CD8-positive, alpha-beta memory T cell (primary cell): ENCODE measurements around the gene LGR4. TPM values are rescaled to one million over a fixed set of nuclear protein-coding genes. Genes with fewer than 3 reads are reported as not detected.

ENCODE experiments used
- CTCF ChIA-PET: fragments of 350-600 bp; sonication (Branson Sonifier 250); formaldehyde crosslinking; loops from one replicate; lab custom pipeline; 2021; ENCODE audit warnings: antibody characterized with exemption; lab: Charles Lee
- POLR2A ChIA-PET: fragments of 350-600 bp; sonication (Branson Sonifier 250); formaldehyde crosslinking; loops from one replicate; lab custom pipeline; 2021; ENCODE audit warnings: antibody characterized with exemption; lab: Charles Lee
- DNase-seq, 5 donors: peaks; one replicate each; pipeline versions ENCODE4 v3.0.0 to v3.0.0-alpha.2; 2020 to 2022; ENCODE audit warnings: mixed read lengths in 1 of 5
- H3K27ac ChIP-seq: one replicate; pipeline ENCODE4 v1.7.0; 2013; ENCODE audit warnings: low read depth, mild to moderate bottlenecking, low read length, moderate library complexity
- H3K27me3 ChIP-seq: 2 replicates; pipeline ENCODE4 v1.7.0; 2013; ENCODE audit warnings: low read length, mild to moderate bottlenecking; ENCODE audit not compliant: insufficient read depth, poor library complexity, severe bottlenecking
- H3K36me3 ChIP-seq: 2 replicates; pipeline ENCODE4 v1.7.0; 2013; ENCODE audit warnings: mild to moderate bottlenecking, low read length, moderate library complexity; ENCODE audit not compliant: insufficient read depth
- H3K4me1 ChIP-seq: 2 replicates; pipeline ENCODE4 v1.7.0; 2013; ENCODE audit warnings: mild to moderate bottlenecking, low read length, moderate library complexity; ENCODE audit not compliant: insufficient read depth
- H3K4me3 ChIP-seq: 2 replicates; pipeline ENCODE4 v1.7.0; 2013; ENCODE audit warnings: mild to moderate bottlenecking, low read length
- H3K9me3 ChIP-seq: 2 replicates; pipeline ENCODE4 v1.7.0; 2013; ENCODE audit warnings: mild to moderate bottlenecking, low read length
- H3K27ac Mint-ChIP-seq, 8 donors: one replicate each; pipeline ENCODE4 v1.8.0; 2020 to 2021; ENCODE audit warnings: mixed read lengths in 8 of 8, mild to moderate bottlenecking in 6 of 8, inconsistent platforms in 3 of 8, moderate library complexity in 3 of 8
- H3K27me3 Mint-ChIP-seq, 2 donors: one replicate each; pipeline ENCODE4 v1.8.0; 2020 to 2021; ENCODE audit warnings: mixed read lengths in 2 of 2, mild to moderate bottlenecking in 1 of 2, moderate library complexity in 1 of 2
- H3K36me3 Mint-ChIP-seq, 3 donors: one replicate each; pipeline ENCODE4 v1.8.0; 2020 to 2021; ENCODE audit warnings: mixed read lengths in 3 of 3, inconsistent platforms in 1 of 3, mild to moderate bottlenecking in 1 of 3
- H3K4me1 Mint-ChIP-seq, 3 donors: one replicate each; pipeline ENCODE4 v1.8.0; 2020 to 2021; ENCODE audit warnings: mixed read lengths in 3 of 3, inconsistent platforms in 1 of 3, mild to moderate bottlenecking in 1 of 3
- H3K4me3 Mint-ChIP-seq, 7 donors: one replicate each; pipeline ENCODE4 v1.8.0; 2020 to 2021; ENCODE audit warnings: mixed read lengths in 7 of 7, mild to moderate bottlenecking in 6 of 7, moderate library complexity in 4 of 7, inconsistent platforms in 2 of 7
- H3K9me3 Mint-ChIP-seq, 5 donors: one replicate each; pipeline ENCODE4 v1.8.0; 2020 to 2022; ENCODE audit warnings: mixed read lengths in 5 of 5, mild to moderate bottlenecking in 3 of 5, moderate library complexity in 2 of 5, inconsistent platforms in 1 of 5
- polyA plus RNA-seq: library from polyadenylated mRNA; unstranded; fragments of 300-500 nt; fragmentation: Illumina TruSeq; gene quantifications from one replicate; pipeline ENCODE4 v1.2.3, GENCODE V29; 2021
- total RNA-seq, 2 experiments: library from RNA; stranded (reverse); gene quantifications; one replicate each; pipeline ENCODE4 v1.2.3, GENCODE V29; 2021

The LGR4 gene
- total and polyA plus RNA-seq, 3 experiments from 2014 or later: 0.04 to 0.39 (median 0.07) TPM

GRCh38 chr11:27405134-27405533 lies 67.5 kb downstream of the LGR4 start:
- ChIA-PET CTCF (no interaction called here), POLR2A (no interaction called here)
- Mint-ChIP-seq H3K4me1 (no peaks in the 10 kb centered on the region), H3K4me3 (no peak overlapping the region), H3K27ac (no peak overlapping the region), H3K9me3 (no peaks in the 10 kb centered on the region), H3K36me3 (no peaks in the 10 kb centered on the region), H3K27me3 (peaks cover 0 to 5% of the 10 kb centered on the region in 2 donors)
- no peak overlapping the region for H3K4me3 ChIP-seq
- no peaks in the 10 kb centered on the region for H3K27me3 ChIP-seq
- no peaks in the 10 kb centered on the region for H3K36me3 ChIP-seq
- H3K9me3 ChIP-seq: no peaks in the 10 kb centered on the region
- H3K4me1 ChIP-seq: no peaks in the 10 kb centered on the region
- H3K27ac ChIP-seq: no peak overlapping the region
- DNase-seq: no peak

- Mint-ChIP-seq H3K9me3 (no peaks in the 10 kb centered on the region), H3K27me3 (peaks cover 0 to 5% of the 10 kb centered on the region in 2 donors), H3K4me3 (no peak overlapping the region), H3K36me3 (no peaks in the 10 kb centered on the region), H3K27ac (no peak overlapping the region), H3K4me1 (no peaks in the 10 kb centered on the region)
- ChIA-PET POLR2A (no interaction called here), CTCF (no interaction called here)
- Histone ChIP-seq H3K36me3 (no peaks in the 10 kb centered on the region), H3K9me3 (no peaks in the 10 kb centered on the region), H3K27ac (no peak overlapping the region), H3K4me1 (no peaks in the 10 kb centered on the region), H3K27me3 (no peaks in the 10 kb centered on the region), H3K4me3 (no peak overlapping the region)
- DNase-seq: no peak
These were observed 68.2 kb downstream of the LGR4 start for GRCh38 chr11:27404427-27404826.

GRCh38 chr11:27403195-27403594 lies 69.4 kb downstream of the LGR4 start:
- no peak for DNase-seq
- peaks cover 0 to 5% of the 10 kb centered on the region in 2 donors for H3K27me3 Mint-ChIP-seq
- Histone ChIP-seq H3K4me1 (no peaks in the 10 kb centered on the region), H3K4me3 (no peak overlapping the region), H3K36me3 (no peaks in the 10 kb centered on the region), H3K9me3 (no peaks in the 10 kb centered on the region), H3K27ac (no peak overlapping the region), H3K27me3 (no peaks in the 10 kb centered on the region)
- H3K4me3 Mint-ChIP-seq: no peak overlapping the region
- H3K9me3 Mint-ChIP-seq: no peaks in the 10 kb centered on the region
- no peaks in the 10 kb centered on the region for H3K4me1 Mint-ChIP-seq
- CTCF ChIA-PET: no interaction called here
- H3K27ac Mint-ChIP-seq: no peak overlapping the region
- no peaks in the 10 kb centered on the region for H3K36me3 Mint-ChIP-seq
- POLR2A ChIA-PET: no interaction called here

GRCh38 chr11:27402450-27402849 lies 70.1 kb downstream of the LGR4 start:
- no peak overlapping the region for H3K4me3 Mint-ChIP-seq

GRCh38 chr11:27401833-27402316 lies 70.7 kb downstream of the LGR4 start:
- Mint-ChIP-seq H3K27me3 (peaks cover 5 to 7% of the 10 kb centered on the region in 2 donors), H3K36me3 (no peaks in the 10 kb centered on the region)
- CTCF ChIA-PET: no interaction called here

More at GRCh38 chr11:27402450-27402849, 70.1 kb downstream of the LGR4 start:
- DNase-seq: no peak
- ChIA-PET CTCF (no interaction called here), POLR2A (no interaction called here)
- no peaks in the 10 kb centered on the region for H3K36me3 Mint-ChIP-seq
- H3K4me1 Mint-ChIP-seq: no peaks in the 10 kb centered on the region
- H3K4me1 ChIP-seq: no peaks in the 10 kb centered on the region
- peaks cover under 1 to 5% of the 10 kb centered on the region in 2 donors for H3K27me3 Mint-ChIP-seq
- H3K27ac Mint-ChIP-seq: no peak overlapping the region
- H3K9me3 Mint-ChIP-seq: no peaks in the 10 kb centered on the region
- no peak overlapping the region for H3K4me3 ChIP-seq
- H3K9me3 ChIP-seq: no peaks in the 10 kb centered on the region
- H3K27me3 ChIP-seq: no peaks in the 10 kb centered on the region
- no peaks in the 10 kb centered on the region for H3K36me3 ChIP-seq
- no peak overlapping the region for H3K27ac ChIP-seq

GRCh38 chr11:27401280-27401832 lies 71.2 kb downstream of the LGR4 start:
- Histone ChIP-seq H3K4me3 (no peak overlapping the region), H3K27ac (no peak overlapping the region), H3K4me1 (no peaks in the 10 kb centered on the region), H3K36me3 (no peaks in the 10 kb centered on the region), H3K9me3 (no peaks in the 10 kb centered on the region), H3K27me3 (no peaks in the 10 kb centered on the region)
- Mint-ChIP-seq H3K27ac (no peak overlapping the region), H3K36me3 (no peaks in the 10 kb centered on the region), H3K4me3 (no peak overlapping the region), H3K9me3 (no peaks in the 10 kb centered on the region), H3K27me3 (peaks cover 5 to 7% of the 10 kb centered on the region in 2 donors), H3K4me1 (no peaks in the 10 kb centered on the region)
- POLR2A ChIA-PET: no interaction called here
- no peak for DNase-seq
- CTCF ChIA-PET: no interaction called here

More at GRCh38 chr11:27401833-27402316, 70.7 kb downstream of the LGR4 start:
- Mint-ChIP-seq H3K4me1 (no peaks in the 10 kb centered on the region), H3K27ac (no peak overlapping the region), H3K4me3 (no peak overlapping the region), H3K9me3 (no peaks in the 10 kb centered on the region)
- no peak overlapping the region for H3K27ac ChIP-seq
- POLR2A ChIA-PET: no interaction called here
- no peaks in the 10 kb centered on the region for H3K9me3 ChIP-seq
- H3K27me3 ChIP-seq: no peaks in the 10 kb centered on the region
- H3K4me1 ChIP-seq: no peaks in the 10 kb centered on the region
- H3K36me3 ChIP-seq: no peaks in the 10 kb centered on the region
- DNase-seq: no peak
- H3K4me3 ChIP-seq: no peak overlapping the region

GRCh38 chr11:27398400-27398770 lies 74.2 kb downstream of the LGR4 start:
- Mint-ChIP-seq H3K4me1 (no peaks in the 10 kb centered on the region), H3K9me3 (no peaks in the 10 kb centered on the region), H3K27ac (no peak overlapping the region), H3K36me3 (no peaks in the 10 kb centered on the region), H3K4me3 (no peak overlapping the region), H3K27me3 (peaks cover 5 to 7% of the 10 kb centered on the region in 2 donors)
- POLR2A ChIA-PET: no interaction called here
- DNase-seq: no peak
- no peak overlapping the region for H3K4me3 ChIP-seq
- CTCF ChIA-PET: no interaction called here
- H3K36me3 ChIP-seq: no peaks in the 10 kb centered on the region
- no peaks in the 10 kb centered on the region for H3K9me3 ChIP-seq
- H3K27me3 ChIP-seq: no peaks in the 10 kb centered on the region
- H3K4me1 ChIP-seq: no peaks in the 10 kb centered on the region
- no peak overlapping the region for H3K27ac ChIP-seq

- Mint-ChIP-seq H3K4me1 (no peaks in the 10 kb centered on the region), H3K4me3 (no peak overlapping the region), H3K36me3 (no peaks in the 10 kb centered on the region), H3K27me3 (peaks cover 5 to 7% of the 10 kb centered on the region in 2 donors), H3K9me3 (no peaks in the 10 kb centered on the region), H3K27ac (no peak overlapping the region)
- Histone ChIP-seq H3K4me1 (no peaks in the 10 kb centered on the region), H3K27ac (no peak overlapping the region), H3K27me3 (no peaks in the 10 kb centered on the region), H3K9me3 (no peaks in the 10 kb centered on the region), H3K4me3 (no peak overlapping the region), H3K36me3 (no peaks in the 10 kb centered on the region)
- no peak for DNase-seq
- CTCF ChIA-PET: no interaction called here
- POLR2A ChIA-PET: no interaction called here
These were observed 74.8 kb downstream of the LGR4 start for GRCh38 chr11:27397624-27398399.
